GM04504 (cell line): ENCODE results near the gene RFX1.
"Not testable (repeated sequence)": the region's sequence is repeated elsewhere in the genome, so short reads cannot be mapped to it uniquely, and the experiment has no call there.

ENCODE experiments used
- DNase-seq: peaks from one replicate; pipeline ENCODE4 v3.0.0-alpha.2; 2012; ENCODE audit warnings: low read depth

RFX1 gene

GRCh38 chr19:13934785-13935109, 71.4 kb downstream of the RFX1 start:
- no peak for DNase-seq

- DNase-seq: no peak
These were observed 73.2 kb downstream of the RFX1 start for GRCh38 chr19:13932911-13933393.

DNA sequence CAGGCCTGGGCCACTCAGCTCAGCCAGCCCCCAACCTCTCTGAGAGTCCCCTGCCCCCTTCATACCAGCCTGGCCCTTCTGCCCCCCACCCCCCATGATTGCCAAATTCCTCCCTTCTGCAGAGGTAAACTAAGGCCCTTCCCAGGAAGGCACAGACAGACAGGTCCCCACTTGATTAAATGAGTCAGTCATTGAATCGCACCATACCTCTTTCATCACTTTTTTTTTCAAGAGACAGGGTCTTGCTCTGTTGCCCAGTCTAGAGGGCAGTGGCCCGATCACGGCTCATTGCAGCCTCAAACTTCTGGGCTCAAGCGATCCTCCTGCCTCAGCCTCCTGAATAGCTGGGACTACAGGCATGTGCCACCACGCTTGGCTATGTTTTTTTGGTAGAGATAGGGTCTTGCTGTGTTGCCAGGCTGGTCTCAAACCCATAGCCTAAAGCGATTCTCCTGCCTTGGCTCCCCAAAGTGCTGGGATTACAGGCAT, 73.9 kb downstream of the RFX1 start:
- no peak for DNase-seq

DNA sequence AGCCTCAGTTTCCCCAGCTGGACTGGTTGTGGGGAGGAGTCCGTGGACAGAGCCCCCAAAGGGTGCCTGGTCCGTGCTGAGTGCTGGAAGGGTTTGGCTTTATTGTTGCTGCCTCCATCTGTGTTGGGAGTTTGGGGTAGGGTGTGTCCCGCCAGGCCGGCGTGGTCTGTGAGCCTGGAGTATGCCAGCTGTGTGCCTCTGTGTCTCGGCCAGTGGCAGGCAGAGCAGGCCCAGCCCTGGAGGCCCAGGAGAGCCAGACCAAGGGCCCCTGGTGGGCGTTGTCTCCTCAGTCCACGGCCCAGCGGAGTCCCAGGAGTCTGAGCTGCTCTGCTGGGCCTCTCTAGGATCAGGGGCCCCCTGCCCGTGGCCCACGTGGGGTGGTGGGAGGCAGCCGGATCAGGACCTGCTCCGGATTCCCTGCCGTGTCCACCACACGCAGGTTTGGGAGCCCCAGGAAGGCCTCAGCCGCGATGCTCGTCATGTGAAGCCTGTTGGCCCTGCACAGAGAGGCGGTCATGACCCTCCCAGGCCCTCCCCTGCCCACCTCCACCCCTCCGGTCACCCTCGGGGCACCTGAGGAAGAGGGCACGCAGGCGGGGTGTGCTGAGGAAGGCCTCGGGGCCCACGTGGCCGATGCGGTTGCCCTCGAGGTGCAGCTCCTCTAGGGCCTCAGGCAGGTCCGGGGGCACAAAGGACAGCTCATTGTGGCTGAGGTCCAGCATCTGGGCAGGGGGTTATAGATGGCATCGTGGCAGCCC, 74.5 kb downstream of the RFX1 start:
- no peak for DNase-seq

DNA sequence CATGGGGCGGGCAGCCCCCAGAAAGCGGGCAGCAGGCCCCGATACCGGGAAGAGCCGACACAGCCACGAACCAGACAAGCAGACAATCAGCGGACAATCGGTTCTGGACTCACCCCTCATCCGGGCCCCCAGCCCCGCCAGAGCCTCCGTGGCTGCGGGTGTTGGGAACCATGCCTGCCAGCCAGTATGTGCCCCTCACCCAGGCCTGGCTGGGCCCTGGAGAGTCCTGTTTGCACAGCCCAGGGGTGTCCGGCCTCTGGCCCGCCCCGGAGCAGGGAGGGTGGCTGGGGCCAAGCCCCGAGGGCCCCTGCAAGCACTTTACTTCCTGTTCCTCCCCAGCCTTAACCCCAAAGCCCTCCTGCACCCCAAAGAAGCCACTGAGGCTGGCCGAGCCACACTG, 75.7 kb downstream of the RFX1 start:
- DNase-seq: no peak

DNA sequence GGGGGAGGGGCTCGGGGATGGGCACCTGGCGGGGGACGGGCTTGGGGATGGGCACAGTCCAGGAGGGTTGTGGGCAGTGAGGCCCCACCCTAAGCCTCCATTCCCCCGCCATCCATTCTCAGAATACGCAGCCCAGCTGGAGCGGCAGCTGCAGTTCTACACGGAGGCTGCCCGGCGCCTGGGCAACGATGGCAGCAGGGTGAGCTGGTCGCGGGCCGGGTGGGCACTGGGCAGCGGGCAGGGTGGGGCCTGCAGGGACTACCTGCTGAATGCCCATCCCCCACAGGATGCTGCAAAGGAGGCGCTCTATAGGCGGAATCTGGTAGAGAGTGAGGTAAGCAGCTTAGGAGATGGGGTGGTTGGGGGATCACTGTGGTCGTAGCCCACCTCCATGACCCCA, 76.2 kb downstream of the RFX1 start:
- DNase-seq: no peak

DNA sequence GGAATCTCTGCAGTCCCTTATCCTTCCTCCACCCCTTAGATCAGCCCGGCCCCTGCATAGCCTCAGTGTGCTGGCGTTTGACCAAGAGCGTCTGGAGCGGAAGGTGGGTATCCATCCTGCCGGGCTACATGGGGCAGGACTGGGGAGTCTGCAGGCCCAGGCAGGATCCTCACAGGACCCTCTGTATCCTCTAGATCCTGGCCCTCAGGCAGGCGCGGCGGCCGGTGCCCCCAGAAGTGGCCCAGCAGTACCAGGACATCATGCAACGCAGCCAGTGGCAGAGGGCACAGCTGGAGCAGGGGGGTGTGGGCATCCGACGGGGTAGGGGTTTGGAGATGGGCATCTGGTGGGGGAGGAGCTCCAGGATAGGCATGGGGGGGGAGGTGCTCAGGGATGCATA, 76.8 kb downstream of the RFX1 start:
- DNase-seq: no peak

GRCh38 chr19:13926715-13927114, 79.4 kb downstream of the RFX1 start:
- no peak for DNase-seq

GRCh38 chr19:13926010-13926409, 80.1 kb downstream of the RFX1 start:
- no peak for DNase-seq

DNA sequence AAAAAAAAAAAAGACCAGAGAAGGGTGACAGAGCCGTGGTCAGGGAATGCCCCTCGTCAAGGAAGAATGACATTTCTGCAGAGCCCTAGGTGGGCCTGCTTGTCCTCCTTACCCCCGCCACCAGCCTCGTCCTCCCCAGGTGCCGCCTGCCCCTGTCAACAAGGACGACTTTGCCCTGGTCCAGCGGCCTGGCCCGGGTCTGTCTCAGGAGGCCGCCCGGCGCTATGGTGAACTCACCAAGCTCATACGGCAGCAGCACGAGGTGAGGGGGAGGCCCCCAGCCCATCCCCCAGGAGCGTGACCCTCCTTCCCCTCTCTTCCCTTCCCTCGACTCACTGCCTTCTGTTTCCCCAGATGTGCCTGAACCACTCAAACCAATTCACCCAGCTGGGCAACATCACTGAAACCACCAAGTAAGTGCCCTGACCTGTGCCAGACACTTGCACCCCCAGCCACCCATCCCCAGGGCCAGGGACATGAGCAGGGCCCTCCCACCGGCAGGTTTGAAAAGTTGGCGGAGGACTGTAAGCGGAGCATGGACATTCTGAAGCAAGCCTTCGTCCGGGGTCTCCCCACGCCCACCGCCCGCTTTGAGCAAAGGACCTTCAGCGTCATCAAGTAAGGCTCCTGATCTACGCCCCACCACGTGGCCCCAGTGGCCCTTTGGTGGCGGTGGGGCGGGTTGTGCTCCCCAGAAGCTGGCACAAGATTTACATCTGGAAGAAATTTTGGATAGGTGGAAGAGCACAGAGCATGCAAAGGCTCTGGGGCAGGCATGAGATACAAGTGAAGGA, 82.7 kb downstream of the RFX1 start:
- no peak for DNase-seq

DNA sequence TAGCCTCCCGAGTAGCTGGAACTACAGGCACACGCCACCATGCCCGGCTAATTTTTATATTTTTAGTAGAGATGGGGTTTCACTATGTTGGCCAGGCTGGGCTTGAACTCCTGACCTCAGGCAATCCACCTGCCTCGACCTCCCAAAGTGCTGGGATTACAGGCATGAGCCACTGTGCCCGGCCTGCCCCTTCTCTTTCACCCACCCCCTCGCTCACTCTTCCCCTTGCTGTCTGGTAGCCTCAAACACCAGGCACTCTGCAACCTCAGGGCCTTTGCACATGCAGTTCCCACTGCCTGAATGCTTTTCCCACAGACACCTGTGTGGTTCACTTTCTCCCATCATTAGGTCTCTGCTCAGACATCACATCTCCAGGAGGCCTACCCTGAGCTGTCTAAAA, 84.0 kb downstream of the RFX1 start:
- not testable (repeated sequence) for DNase-seq

DNA sequence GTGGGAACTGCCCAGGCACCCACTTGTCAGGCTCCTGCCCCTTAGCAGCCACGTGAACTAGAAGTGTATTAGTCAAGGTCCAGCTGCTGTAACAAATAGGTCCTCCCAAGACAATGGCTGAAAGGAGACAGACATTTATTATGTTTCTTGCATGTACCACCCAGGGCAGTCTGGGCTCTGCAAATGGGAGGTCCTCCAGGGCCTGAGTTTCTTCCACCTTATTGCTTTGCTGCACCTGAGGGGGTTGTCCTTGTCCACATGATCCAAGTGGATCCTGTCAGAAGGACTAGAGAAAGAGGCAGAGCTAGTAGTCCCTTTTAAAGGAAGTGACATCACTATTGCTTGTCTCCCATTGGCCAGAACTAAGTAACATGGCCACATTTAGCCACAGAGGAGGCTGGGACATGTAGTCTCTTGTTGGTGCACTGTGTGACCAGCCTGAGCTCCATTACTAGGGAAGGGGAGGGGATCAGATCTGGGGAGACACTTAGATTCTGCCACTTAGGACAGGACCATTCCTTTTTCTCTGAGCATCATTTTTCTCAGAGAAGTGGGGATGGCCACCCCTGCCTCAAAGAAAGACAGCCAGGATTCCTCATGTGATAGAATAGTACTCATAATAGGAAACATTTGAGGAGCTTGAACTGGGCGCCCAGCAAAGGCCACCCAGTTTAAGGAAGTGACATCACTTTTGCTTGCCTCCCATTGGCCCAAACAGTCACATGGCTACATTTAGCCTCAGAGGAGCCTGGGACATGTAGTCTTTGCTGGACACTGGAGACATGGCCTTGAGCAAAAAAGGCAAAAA, 85.0 kb downstream of the RFX1 start:
- no peak for DNase-seq

DNA sequence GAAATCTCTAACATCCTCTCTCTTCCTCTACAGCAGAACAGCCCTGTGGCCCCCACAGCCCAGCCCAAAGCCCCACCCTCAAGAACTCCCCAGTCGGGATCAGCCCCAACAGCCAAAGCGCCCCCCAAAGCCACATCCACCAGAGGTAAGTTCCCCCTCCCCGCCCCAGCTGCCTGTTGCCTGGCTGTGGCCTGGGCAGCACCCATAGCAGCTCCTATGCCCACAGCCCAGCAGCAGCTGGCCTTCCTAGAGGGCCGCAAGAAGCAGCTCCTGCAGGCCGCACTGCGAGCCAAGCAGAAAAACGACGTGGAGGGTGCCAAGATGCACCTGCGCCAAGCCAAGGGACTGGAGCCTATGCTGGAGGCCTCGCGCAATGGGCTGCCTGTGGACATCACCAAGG, 85.6 kb downstream of the RFX1 start:
- no peak for DNase-seq

DNA sequence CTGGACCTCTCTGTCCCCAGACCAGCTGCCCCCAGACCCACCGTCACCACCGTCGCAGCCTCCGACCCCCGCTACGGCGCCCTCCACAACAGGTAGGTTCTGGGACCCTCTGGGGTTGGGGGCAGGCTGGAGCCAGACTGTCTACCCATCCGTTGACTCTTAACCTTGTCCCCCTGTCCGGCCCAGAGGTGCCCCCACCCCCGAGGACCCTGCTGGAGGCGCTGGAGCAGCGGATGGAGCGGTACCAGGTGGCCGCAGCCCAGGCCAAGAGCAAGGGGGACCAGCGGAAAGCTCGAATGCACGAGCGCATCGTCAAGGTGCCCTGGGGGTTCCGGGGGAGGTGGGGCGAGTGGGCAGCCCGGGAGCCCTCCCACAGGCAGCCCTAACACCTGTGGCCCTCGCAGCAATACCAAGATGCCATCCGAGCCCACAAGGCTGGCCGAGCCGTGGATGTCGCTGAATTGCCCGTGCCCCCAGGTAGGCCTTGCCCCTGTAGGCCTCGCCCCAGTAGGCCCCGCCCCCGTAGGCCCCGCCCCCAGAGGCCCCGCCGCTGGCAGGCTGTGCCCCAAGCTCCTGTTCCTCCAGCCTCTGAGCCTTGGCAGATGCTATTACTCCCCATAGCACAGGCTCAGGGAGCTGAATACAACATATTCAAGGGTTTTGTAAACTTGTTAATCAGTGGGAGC, 87.3 kb downstream of the RFX1 start:
- DNase-seq: no peak

DNA sequence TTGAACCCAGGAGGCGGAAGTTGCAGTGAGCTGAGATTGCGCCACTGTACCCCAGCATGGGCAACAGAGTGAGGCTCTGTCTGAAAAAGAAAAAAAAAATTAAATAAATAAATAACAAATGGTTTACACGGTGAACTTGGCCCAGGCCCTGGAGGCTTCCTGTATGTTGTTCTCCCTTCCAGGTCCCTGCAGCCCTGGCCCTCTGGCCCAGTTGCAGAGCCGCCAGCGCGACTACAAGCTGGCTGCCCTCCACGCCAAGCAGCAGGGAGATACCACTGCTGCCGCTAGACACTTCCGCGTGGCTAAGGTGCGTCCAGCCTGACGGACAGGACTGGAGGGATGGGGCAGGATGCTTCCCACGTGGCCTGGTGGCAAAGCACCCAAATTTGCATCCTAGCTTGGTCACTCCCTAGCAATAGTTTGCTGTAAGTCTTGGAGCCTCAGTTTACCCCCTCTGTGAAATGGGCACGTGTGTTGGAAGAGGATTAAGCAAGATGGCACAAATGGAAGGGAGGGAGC, 88.2 kb downstream of the RFX1 start:
- no peak for DNase-seq

DNA sequence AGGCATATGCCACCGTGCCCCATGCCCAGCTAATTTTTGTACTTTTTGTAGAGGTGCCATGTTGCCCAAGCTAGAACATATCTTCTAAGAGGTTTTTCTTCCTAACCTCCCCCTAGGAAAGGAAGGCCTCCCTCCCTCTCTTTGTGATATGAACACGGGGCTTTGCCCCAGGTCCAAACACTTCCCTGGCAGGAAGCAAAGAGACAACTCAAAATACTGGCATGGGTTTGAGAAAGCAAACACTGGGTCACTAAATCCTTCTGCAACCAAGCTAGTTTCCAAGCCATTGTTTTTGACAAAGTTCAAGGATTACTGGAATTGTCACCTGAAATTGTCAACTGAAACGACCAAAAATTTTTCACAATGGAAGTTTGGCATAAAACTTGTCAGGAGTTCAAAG, 91.3 kb downstream of the RFX1 start:
- no peak for DNase-seq

DNA sequence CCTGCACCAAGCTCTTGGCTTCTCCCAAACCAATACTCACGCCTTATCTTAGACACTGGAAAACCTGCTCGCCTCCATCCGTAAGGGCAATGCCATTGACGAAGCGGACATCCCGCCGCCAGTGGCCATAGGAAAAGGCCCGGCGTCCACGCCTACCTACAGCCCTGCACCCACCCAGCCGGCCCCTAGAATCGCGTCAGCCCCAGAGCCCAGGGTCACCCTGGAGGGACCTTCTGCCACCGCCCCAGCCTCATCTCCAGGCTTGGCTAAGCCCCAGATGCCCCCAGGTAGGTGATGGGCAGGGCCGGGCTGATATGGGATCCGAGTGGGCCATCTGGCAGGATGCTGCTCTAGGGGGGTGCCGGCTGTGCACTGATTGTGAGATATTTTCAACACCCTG, 92.8 kb downstream of the RFX1 start:
- DNase-seq: no peak
